Lower leg skin (tissue), 4 donors: ENCODE data around the gene CLTC. TPM values are rescaled to one million over a fixed set of nuclear protein-coding genes. Genes with fewer than 3 reads are reported as not detected.

Experiments used
- DNase-seq, 2 donors: peaks; one replicate each; pipeline ENCODE4 v3.0.0-alpha.2; 2019; ENCODE audit warnings: low spot score in 2 of 2
- H3K4me3 ChIP-seq: fragments of 200-600 bp; sonication (generic); 2 replicates; pipeline ENCODE4 v1.5.1; 2017; ENCODE audit warnings: mild to moderate bottlenecking, low read depth; ENCODE audit not compliant: poor library complexity, severe bottlenecking
- CTCF ChIP-seq, 3 donors: fragments of 450-650 bp; IDR thresholded peaks; one replicate each; pipeline ENCODE4 v1.5.1; 2016; ENCODE audit warnings: antibody characterized with exemption in 3 of 3, mild to moderate bottlenecking in 3 of 3, moderate library complexity in 2 of 3
- POLR2A ChIP-seq, 2 donors: fragments of 450-650 bp; IDR thresholded peaks; one replicate each; pipeline ENCODE4 v1.6.1; 2016 to 2017; ENCODE audit warnings: antibody characterized with exemption in 2 of 2, mild to moderate bottlenecking in 1 of 2, moderate library complexity in 1 of 2
- whole genome bisulfite sequencing, 2 donors: methylation state at CpG; one replicate each; pipeline ENCODE4 v1.1.5; 2018; 5-methylcytosine and 5-hydroxymethylcytosine counted together
- intact Hi-C: fragments of 100-400 bp; cut with DNase I; formaldehyde crosslinking; loops from one replicate; pipeline ENCODE4 v1.15.0; 2023; ENCODE audit warnings: low total_unique reads
- total RNA-seq, 4 donors: library from RNA; depleted of rRNA; stranded (reverse); fragments of >200 nt; gene quantifications; one replicate each; pipeline ENCODE4 v1.1.0, GENCODE V29; 2016

The CLTC gene
- total RNA-seq, 4 donors from 2014 or later, result 109 to 169 (median 140) TPM

GRCh38 chr17:59698143-59698542 lies 78.4 kb downstream of the CLTC start:
- no peak for DNase-seq
- intact Hi-C loops, result no loop called here
- TF ChIP-seq POLR2A (IDR thresholded peaks at IDR 0.05), result no peak
- TF ChIP-seq CTCF (IDR thresholded peaks at IDR 0.05), result no peak
- no peak overlapping the region for H3K4me3 ChIP-seq
- 79 to 82% methylated on average over 4 of the region's 4 CpGs for WGBS, 2 donors

- WGBS, 2 donors, result 96% methylated on average over 7 of the region's 7 CpGs
- DNase-seq, result no peak
- H3K4me3 ChIP-seq, result no peak overlapping the region
- intact Hi-C loops, result no loop called here
- no peak for TF ChIP-seq CTCF (IDR thresholded peaks at IDR 0.05)
- no peak for TF ChIP-seq POLR2A (IDR thresholded peaks at IDR 0.05)
These were observed 79.5 kb downstream of the CLTC start for GRCh38 chr17:59699218-59699617.

GRCh38 chr17:59699786-59700185 lies 80.1 kb downstream of the CLTC start:
- DNase-seq, result no peak
- intact Hi-C loops, result no loop called here
- WGBS, 2 donors, result 90 to 94% methylated on average over 6 of the region's 6 CpGs
- no peak for TF ChIP-seq POLR2A (IDR thresholded peaks at IDR 0.05)
- no peak for TF ChIP-seq CTCF (IDR thresholded peaks at IDR 0.05)
- H3K4me3 ChIP-seq, result no peak overlapping the region

GRCh38 chr17:59702304-59702703 lies 82.6 kb downstream of the CLTC start:
- DNase-seq, result no peak
- no peak overlapping the region for H3K4me3 ChIP-seq
- intact Hi-C loops, result no loop called here
- 92 to 93% methylated on average over 7 of the region's 7 CpGs for WGBS, 2 donors
- no peak for TF ChIP-seq POLR2A (IDR thresholded peaks at IDR 0.05)
- no peak for TF ChIP-seq CTCF (IDR thresholded peaks at IDR 0.05)

GRCh38 chr17:59707149-59707970 lies 87.7 kb downstream of the CLTC start, which contains the start of the genes PTRH2 and VMP1:
PTRH2 (minus strand) TSS chr17:59707430; CDS start chr17:59697978, 9,452 bp downstream.
VMP1 (plus strand) TSS chr17:59707654; CDS start chr17:59731447, 23,793 bp downstream.
- intact Hi-C loops, result no loop called here
- 0 to 1% methylated on average over 38 to 44 of the region's 45 CpGs for WGBS, 2 donors
- DNase-seq, result peak; percentile 98 to 99
- peak within 1 kb of the TSS; percentile 86 for H3K4me3 ChIP-seq
- TF ChIP-seq POLR2A (IDR thresholded peaks at IDR 0.05) (peak in 1 of 2 donors; percentile 49), CTCF (IDR thresholded peaks at IDR 0.05) (no peak)
